ENCODE data around the gene SIGLEC1.

The SIGLEC1 gene

GRCh38 chr20:3729378-3729777 lies 17.0 kb upstream of the SIGLEC1 start:
- in situ Hi-C loops (cut with MboI; ENCODE audit: low sequenced_read_pairs), result no loop called here

GRCh38 chr20:3728876-3729275 lies 16.5 kb upstream of the SIGLEC1 start:
- in situ Hi-C loops (cut with MboI; ENCODE audit: low sequenced_read_pairs), result no loop called here

- in situ Hi-C loops (cut with MboI; ENCODE audit: low sequenced_read_pairs), result no loop called here
These were observed 16.0 kb upstream of the SIGLEC1 start for GRCh38 chr20:3728354-3728753.

GRCh38 chr20:3727401-3728021 lies 15.1 kb upstream of the SIGLEC1 start:
- in situ Hi-C loops (cut with MboI; ENCODE audit: low sequenced_read_pairs), result no loop called here

GRCh38 chr20:3724356-3724755 lies 12.0 kb upstream of the SIGLEC1 start:
- in situ Hi-C loops (cut with MboI; ENCODE audit: low sequenced_read_pairs), result no loop called here

- in situ Hi-C loops (cut with MboI; ENCODE audit: low sequenced_read_pairs), result no loop called here
These were observed 10.9 kb upstream of the SIGLEC1 start for GRCh38 chr20:3723284-3723683.

- in situ Hi-C loops (cut with MboI; ENCODE audit: low sequenced_read_pairs), result no loop called here
These were observed 9.5 kb upstream of the SIGLEC1 start for GRCh38 chr20:3721912-3722311.

GRCh38 chr20:3720626-3721025 lies 8.2 kb upstream of the SIGLEC1 start:
- in situ Hi-C loops (cut with MboI; ENCODE audit: low sequenced_read_pairs), result no loop called here

GRCh38 chr20:3720068-3720467 lies 7.7 kb upstream of the SIGLEC1 start:
- in situ Hi-C loops (cut with MboI; ENCODE audit: low sequenced_read_pairs), result no loop called here

- in situ Hi-C loops (cut with MboI; ENCODE audit: low sequenced_read_pairs), result no loop called here
These were observed 6.6 kb upstream of the SIGLEC1 start for GRCh38 chr20:3719046-3719445.

GRCh38 chr20:3716195-3716834 lies 3.9 kb upstream of the SIGLEC1 start:
- in situ Hi-C loops (cut with MboI; ENCODE audit: low sequenced_read_pairs), result no loop called here

- in situ Hi-C loops (cut with MboI; ENCODE audit: low sequenced_read_pairs), result no loop called here
These were observed 1.7 kb upstream of the SIGLEC1 start for GRCh38 chr20:3714092-3714491.

- in situ Hi-C loops (cut with MboI; ENCODE audit: low sequenced_read_pairs), result no loop called here
These were observed 887 bp downstream of the SIGLEC1 start for GRCh38 chr20:3711484-3711941.

- in situ Hi-C loops (cut with MboI; ENCODE audit: low sequenced_read_pairs), result no loop called here
These were observed 1.5 kb downstream of the SIGLEC1 start for GRCh38 chr20:3710703-3711483.

- in situ Hi-C loops (cut with MboI; ENCODE audit: low sequenced_read_pairs), result no loop called here
These were observed 2.4 kb downstream of the SIGLEC1 start for GRCh38 chr20:3710011-3710466.

GRCh38 chr20:3707508-3707899 lies 4.9 kb downstream of the SIGLEC1 start:
- in situ Hi-C loops (cut with MboI; ENCODE audit: low sequenced_read_pairs), result no loop called here

GRCh38 chr20:3706774-3707507 lies 5.5 kb downstream of the SIGLEC1 start:
- in situ Hi-C loops (cut with MboI; ENCODE audit: low sequenced_read_pairs), result no loop called here

- in situ Hi-C loops (cut with MboI; ENCODE audit: low sequenced_read_pairs), result no loop called here
These were observed 6.2 kb downstream of the SIGLEC1 start for GRCh38 chr20:3705970-3706739.

GRCh38 chr20:3705491-3705969 lies 6.9 kb downstream of the SIGLEC1 start:
- in situ Hi-C loops (cut with MboI; ENCODE audit: low sequenced_read_pairs), result no loop called here

GRCh38 chr20:3704087-3704486 lies 8.3 kb downstream of the SIGLEC1 start:
- in situ Hi-C loops (cut with MboI; ENCODE audit: low sequenced_read_pairs), result no loop called here
